Neural progenitor cell (in vitro differentiated cells): ENCODE data around the gene TCEANC2. TPM values are rescaled to one million over a fixed set of nuclear protein-coding genes. Genes with fewer than 3 reads are reported as not detected.
"Not testable (repeated sequence)": the region's sequence is repeated elsewhere in the genome, so short reads cannot be mapped to it uniquely, and the experiment has no call there.

Source experiments
- DNase-seq: peaks from one replicate; pipeline ENCODE4 v3.0.0-alpha.2; 2016; ENCODE audit warnings: low spot score
- H2AFZ ChIP-seq: fragments of 200-600 bp; sonication (generic); replicated peaks from 2 replicates; pipeline ENCODE4 v1.6.1; 2016; ENCODE audit warnings: antibody characterized with exemption
- H3F3A ChIP-seq: fragments of 200-600 bp; sonication (generic); 2 replicates; pipeline ENCODE4 v1.6.1; 2016; ENCODE audit warnings: antibody characterized with exemption, low read depth
- H3K27ac ChIP-seq: fragments of 200-600 bp; sonication (generic); 2 replicates; pipeline ENCODE4 v1.5.1; 2016; ENCODE audit warnings: mild to moderate bottlenecking
- H3K27me3 ChIP-seq: fragments of 200-600 bp; sonication (generic); 2 replicates; pipeline ENCODE4 v1.6.1; 2016; ENCODE audit warnings: mild to moderate bottlenecking, moderate library complexity
- H3K36me3 ChIP-seq: fragments of 200-600 bp; sonication (generic); 2 replicates; pipeline ENCODE4 v1.5.1; 2016
- H3K4me1 ChIP-seq: fragments of 200-600 bp; sonication (generic); 2 replicates; pipeline ENCODE4 v1.6.1; 2016; ENCODE audit warnings: mixed run types
- H3K4me2 ChIP-seq: fragments of 200-600 bp; sonication (generic); 2 replicates; pipeline ENCODE4 v1.6.1; 2016
- H3K4me3 ChIP-seq: fragments of 200-600 bp; sonication (generic); 2 replicates; pipeline ENCODE4 v1.5.1; 2016
- H3K79me2 ChIP-seq: fragments of 200-600 bp; sonication (generic); 2 replicates; pipeline ENCODE4 v1.6.1; 2016; ENCODE audit warnings: low read depth
- H3K9ac ChIP-seq: fragments of 200-600 bp; sonication (generic); 2 replicates; pipeline ENCODE4 v1.6.1; 2016
- H3K9me3 ChIP-seq: fragments of 200-600 bp; sonication (generic); 2 replicates; pipeline ENCODE4 v1.5.1; 2016; ENCODE audit warnings: low read depth
- H4K20me1 ChIP-seq: fragments of 200-600 bp; sonication (generic); 2 replicates; pipeline ENCODE4 v1.6.1; 2016; ENCODE audit warnings: low read depth
- H3K27ac Mint-ChIP-seq: 3 replicates; pipeline ENCODE4 v1.8.0; 2021; ENCODE audit warnings: mixed read lengths
- H3K27me3 Mint-ChIP-seq: 2 replicates; pipeline ENCODE4 v1.8.0; 2022; ENCODE audit warnings: low read depth, mild to moderate bottlenecking, inconsistent platforms, moderate library complexity, mixed read lengths; ENCODE audit not compliant: insufficient read depth
- H3K36me3 Mint-ChIP-seq: 3 replicates; pipeline ENCODE4 v1.8.0; 2021; ENCODE audit warnings: mixed read lengths
- H3K4me1 Mint-ChIP-seq: 3 replicates; pipeline ENCODE4 v1.8.0; 2021; ENCODE audit warnings: mixed read lengths
- H3K4me3 Mint-ChIP-seq: 3 replicates; pipeline ENCODE4 v1.8.0; 2021; ENCODE audit warnings: mild to moderate bottlenecking, moderate library complexity, mixed read lengths
- H3K9me3 Mint-ChIP-seq: 3 replicates; pipeline ENCODE4 v1.8.0; 2020; ENCODE audit warnings: mixed read lengths
- EZH2 ChIP-seq: fragments of 200-600 bp; sonication (generic); IDR thresholded peaks from 2 replicates; pipeline ENCODE4 v1.6.1; 2017; ENCODE audit warnings: antibody characterized with exemption, mild to moderate bottlenecking, moderate library complexity
- EZH2phosphoT487 ChIP-seq: fragments of 200-600 bp; sonication (generic); IDR thresholded peaks from 2 replicates; pipeline ENCODE4 v1.6.1; 2017; ENCODE audit warnings: antibody characterized with exemption
- total RNA-seq: library from RNA; depleted of rRNA; stranded (reverse); fragments of >200 nt; gene quantifications from 2 replicates; pipeline ENCODE4 v1.2.3, GENCODE V29; 2015; ENCODE audit warnings: low replicate concordance
- TF ChIP-seq, protein P1 (sequence below): fragments of 200-600 bp; sonication (generic); IDR thresholded peaks from 2 replicates; pipeline ENCODE4 v1.5.1; 2017; ENCODE audit warnings: antibody characterized with exemption, mild to moderate bottlenecking

TCEANC2 gene
- total RNA-seq, 1 donor from 2014 or later: 11.6 TPM

- no peaks in the 10 kb centered on the region for H3K27me3 ChIP-seq
- H2AFZ ChIP-seq: no peak overlapping the region
- no peaks in the 10 kb centered on the region for H3K36me3 Mint-ChIP-seq
- no peak for DNase-seq
- peaks cover 5% of the 10 kb centered on the region for H4K20me1 ChIP-seq
- no peak overlapping the region for H3K4me3 Mint-ChIP-seq
- no peak for TF ChIP-seq EZH2
- TF ChIP-seq, protein P1, sequence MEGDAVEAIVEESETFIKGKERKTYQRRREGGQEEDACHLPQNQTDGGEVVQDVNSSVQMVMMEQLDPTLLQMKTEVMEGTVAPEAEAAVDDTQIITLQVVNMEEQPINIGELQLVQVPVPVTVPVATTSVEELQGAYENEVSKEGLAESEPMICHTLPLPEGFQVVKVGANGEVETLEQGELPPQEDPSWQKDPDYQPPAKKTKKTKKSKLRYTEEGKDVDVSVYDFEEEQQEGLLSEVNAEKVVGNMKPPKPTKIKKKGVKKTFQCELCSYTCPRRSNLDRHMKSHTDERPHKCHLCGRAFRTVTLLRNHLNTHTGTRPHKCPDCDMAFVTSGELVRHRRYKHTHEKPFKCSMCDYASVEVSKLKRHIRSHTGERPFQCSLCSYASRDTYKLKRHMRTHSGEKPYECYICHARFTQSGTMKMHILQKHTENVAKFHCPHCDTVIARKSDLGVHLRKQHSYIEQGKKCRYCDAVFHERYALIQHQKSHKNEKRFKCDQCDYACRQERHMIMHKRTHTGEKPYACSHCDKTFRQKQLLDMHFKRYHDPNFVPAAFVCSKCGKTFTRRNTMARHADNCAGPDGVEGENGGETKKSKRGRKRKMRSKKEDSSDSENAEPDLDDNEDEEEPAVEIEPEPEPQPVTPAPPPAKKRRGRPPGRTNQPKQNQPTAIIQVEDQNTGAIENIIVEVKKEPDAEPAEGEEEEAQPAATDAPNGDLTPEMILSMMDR: no peak
- TF ChIP-seq EZH2phosphoT487: no peak
- H3K9ac ChIP-seq: no peak overlapping the region
- H3K27ac Mint-ChIP-seq: no peak overlapping the region
- H3K9me3 Mint-ChIP-seq: no peaks in the 10 kb centered on the region
- no peaks in the 10 kb centered on the region for H3K36me3 ChIP-seq
- H3K27ac ChIP-seq: no peak overlapping the region
- H3K9me3 ChIP-seq: no peaks in the 10 kb centered on the region
- H3F3A ChIP-seq: peaks cover 17% of the 10 kb centered on the region
- H3K4me3 ChIP-seq: no peak overlapping the region
- H3K27me3 Mint-ChIP-seq: no peaks in the 10 kb centered on the region
- no peak overlapping the region for H3K4me2 ChIP-seq
- H3K79me2 ChIP-seq: no peaks in the 10 kb centered on the region
- peaks cover 15% of the 10 kb centered on the region for H3K4me1 ChIP-seq
- H3K4me1 Mint-ChIP-seq: peaks cover 9% of the 10 kb centered on the region
These were observed 47.1 kb downstream of the TCEANC2 start for GRCh38 chr1:54100500-54100899.

DNA sequence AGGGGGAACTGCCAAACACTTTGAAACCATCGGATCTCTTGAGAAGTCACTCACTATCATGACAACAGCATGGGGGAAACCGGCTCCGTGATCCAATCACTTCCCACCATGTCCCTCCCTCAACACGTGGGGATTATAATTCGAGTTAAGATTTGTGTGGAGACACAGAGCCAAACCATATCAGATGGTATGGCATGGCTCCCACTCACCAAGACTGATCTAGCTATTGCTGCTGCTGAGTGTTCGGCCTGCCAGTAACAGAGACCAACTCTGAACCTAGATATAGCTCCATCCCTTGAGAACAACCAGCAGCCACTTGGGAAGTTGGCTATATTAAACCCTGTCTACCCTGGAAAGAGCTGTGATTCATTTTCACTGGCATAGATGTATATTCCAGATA lies 50.0 kb downstream of the TCEANC2 start:
- Histone ChIP-seq H3K9me3 (no peaks in the 10 kb centered on the region), H2AFZ (no peak overlapping the region), H3K79me2 (no peaks in the 10 kb centered on the region), H3K4me3 (no peak overlapping the region), H3F3A (no peaks in the 10 kb centered on the region), H3K4me2 (no peak overlapping the region), H3K27ac (no peak overlapping the region), H3K36me3 (no peaks in the 10 kb centered on the region), H3K27me3 (no peaks in the 10 kb centered on the region), H3K9ac (no peak overlapping the region), H4K20me1 (no peaks in the 10 kb centered on the region), H3K4me1 (no peaks in the 10 kb centered on the region)
- Mint-ChIP-seq H3K27me3 (peaks cover 6% of the 10 kb centered on the region), H3K4me3 (no peak overlapping the region), H3K36me3 (no peaks in the 10 kb centered on the region), H3K27ac (no peak overlapping the region), H3K9me3 (no peaks in the 10 kb centered on the region), H3K4me1 (no peaks in the 10 kb centered on the region)
- DNase-seq: no peak
- TF ChIP-seq, protein P1: no peak
- TF ChIP-seq EZH2phosphoT487: no peak
- TF ChIP-seq EZH2: no peak

DNA sequence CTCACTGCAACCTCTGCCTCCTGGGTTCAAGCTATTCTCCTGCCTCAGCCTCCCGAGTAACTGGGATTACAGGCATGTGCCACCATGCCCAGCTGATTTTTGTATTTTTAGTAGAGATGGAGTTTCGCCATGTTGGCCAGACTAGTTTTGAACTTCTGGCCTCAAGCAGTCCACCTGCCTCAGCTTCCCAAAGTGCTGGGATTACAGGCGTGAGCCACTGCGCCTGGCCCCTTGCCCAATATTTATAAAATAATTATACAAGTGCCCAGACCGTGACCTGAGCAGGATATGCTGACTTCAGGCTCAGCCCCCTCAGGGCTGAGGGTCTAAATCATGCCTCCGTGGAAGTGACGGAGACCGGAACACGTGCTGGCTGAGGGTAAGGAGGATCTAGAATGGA lies 51.2 kb downstream of the TCEANC2 start:
- not testable (repeated sequence) for H3K9me3 Mint-ChIP-seq, DNase-seq, H3K4me2 ChIP-seq, H3K36me3 Mint-ChIP-seq, H4K20me1 ChIP-seq, H3K4me3 ChIP-seq, H3K27ac Mint-ChIP-seq, H3K27me3 ChIP-seq, H3K36me3 ChIP-seq, H3K4me1 Mint-ChIP-seq, H3K27ac ChIP-seq, H3F3A ChIP-seq, H3K9ac ChIP-seq, H3K27me3 Mint-ChIP-seq, H3K4me1 ChIP-seq, H3K79me2 ChIP-seq, H3K4me3 Mint-ChIP-seq, H3K9me3 ChIP-seq, H2AFZ ChIP-seq

DNA sequence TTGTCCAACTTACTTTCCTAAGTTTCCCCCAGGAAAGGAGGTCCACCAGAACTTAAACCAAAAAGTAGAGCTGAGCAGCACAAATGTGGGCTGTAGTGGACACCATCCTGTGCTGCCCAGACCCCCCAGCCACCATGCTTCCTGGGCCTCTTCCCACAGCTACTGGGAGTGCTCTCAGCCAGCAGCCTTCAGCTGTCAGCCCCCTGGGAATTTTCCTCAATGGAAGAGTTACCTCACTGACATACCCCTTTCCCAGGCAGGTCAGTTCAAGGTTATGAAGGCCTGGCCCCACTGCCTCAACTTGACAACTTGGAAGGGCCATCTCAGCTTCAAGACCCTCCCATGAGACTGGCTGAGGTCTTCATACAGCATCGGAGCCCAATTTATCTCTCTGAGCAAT lies 51.7 kb downstream of the TCEANC2 start:
- peaks cover 6% of the 10 kb centered on the region for H3K27me3 Mint-ChIP-seq
- H3K36me3 Mint-ChIP-seq: no peaks in the 10 kb centered on the region
- no peaks in the 10 kb centered on the region for H3K79me2 ChIP-seq
- no peaks in the 10 kb centered on the region for H4K20me1 ChIP-seq
- H3K36me3 ChIP-seq: no peaks in the 10 kb centered on the region
- no peaks in the 10 kb centered on the region for H3K9me3 Mint-ChIP-seq
- H3K9ac ChIP-seq: no peak overlapping the region
- no peak for DNase-seq
- no peaks in the 10 kb centered on the region for H3K27me3 ChIP-seq
- no peak overlapping the region for H2AFZ ChIP-seq
- no peaks in the 10 kb centered on the region for H3K9me3 ChIP-seq
- no peak overlapping the region for H3K4me3 Mint-ChIP-seq
- no peaks in the 10 kb centered on the region for H3F3A ChIP-seq
- H3K27ac Mint-ChIP-seq: no peak overlapping the region
- H3K27ac ChIP-seq: no peak overlapping the region
- H3K4me2 ChIP-seq: no peak overlapping the region
- H3K4me1 ChIP-seq: no peaks in the 10 kb centered on the region
- no peaks in the 10 kb centered on the region for H3K4me1 Mint-ChIP-seq
- no peak for TF ChIP-seq EZH2
- TF ChIP-seq EZH2phosphoT487: no peak
- TF ChIP-seq, protein P1: no peak
- H3K4me3 ChIP-seq: no peak overlapping the region
